AG04449 (cell line): ENCODE results near the gene AFAP1.

Experiments used
- CTCF ChIA-PET: fragments of 350-600 bp; formaldehyde crosslinking; extraction: SDS; loops from one replicate; lab custom pipeline; 2021; ENCODE audit warnings: antibody characterized with exemption; lab: Yijun Ruan, JAX
- POLR2A ChIA-PET: fragments of 400-600, 350-600 bp; formaldehyde crosslinking; extraction: SDS; loops from one replicate; lab custom pipeline; 2020; ENCODE audit warnings: antibody characterized with exemption, inconsistent platforms; lab: Yijun Ruan, JAX
- DNase-seq: peaks from one replicate; pipeline ENCODE4 v3.0.0-alpha.2; 2010; ENCODE audit warnings: low read depth, low spot score
- H3K4me3 ChIP-seq: 2 replicates; pipeline ENCODE4 v1.5.1; 2011; ENCODE audit warnings: low read depth, mild to moderate bottlenecking, control low read depth, low read length
- CTCF ChIP-seq: IDR thresholded peaks from one replicate; pipeline ENCODE4 v1.5.1; 2011; ENCODE audit warnings: mild to moderate bottlenecking, moderate library complexity, low read length, control low read depth, inconsistent platforms; ENCODE audit not compliant: insufficient read depth; ENCODE audit errors: missing control alignments

The AFAP1 gene

GRCh38 chr4:7737268-7737645 lies 202.4 kb downstream of the AFAP1 start:
- ChIA-PET CTCF (no interaction called here), POLR2A (no interaction called here)
- no peak for TF ChIP-seq CTCF
- no peak for DNase-seq
- no peak overlapping the region for H3K4me3 ChIP-seq

GRCh38 chr4:7736436-7737267 lies 203.0 kb downstream of the AFAP1 start:
- ChIA-PET POLR2A (no interaction called here), CTCF (interaction anchor here (1.1 to 1.5 kb wide), 2 partner anchors 251 to 541 kb away, joined by 3 read pairs; no protein-coding TSS in a partner anchor)
- no peak for DNase-seq
- H3K4me3 ChIP-seq: no peak overlapping the region
- TF ChIP-seq CTCF: no peak

GRCh38 chr4:7735961-7736360 lies 203.7 kb downstream of the AFAP1 start:
- POLR2A ChIA-PET: no interaction called here
- no peak for DNase-seq
- no peak overlapping the region for H3K4me3 ChIP-seq
- TF ChIP-seq CTCF: no peak
- CTCF ChIA-PET: interaction anchor here (1.1 to 1.5 kb wide), 2 partner anchors 252 to 541 kb away, joined by 3 read pairs; no protein-coding TSS in a partner anchor

- no peak for DNase-seq
- H3K4me3 ChIP-seq: no peak overlapping the region
- no peak for TF ChIP-seq CTCF
- POLR2A ChIA-PET: no interaction called here
- CTCF ChIA-PET: interaction anchor here (1.1 to 1.5 kb wide), 3 partner anchors 15 to 540 kb away, joined by 3 to 4 read pairs (median 3); no protein-coding TSS in a partner anchor
Measured at GRCh38 chr4:7735395-7735794, 204.3 kb downstream of the AFAP1 start.

GRCh38 chr4:7734651-7735260 lies 204.9 kb downstream of the AFAP1 start:
- DNase-seq: no peak
- TF ChIP-seq CTCF: no peak
- CTCF ChIA-PET: interaction anchor here (1.2 kb wide), 1 partner anchor 15 kb away, joined by 4 read pairs; no protein-coding TSS in a partner anchor
- H3K4me3 ChIP-seq: no peak overlapping the region
- POLR2A ChIA-PET: no interaction called here
